ENCODE results near the gene RNF207. TPM values are rescaled to one million over a fixed set of nuclear protein-coding genes. Genes with fewer than 3 reads are reported as not detected.
A peak's percentile ranks its signal among the peaks of the same experiment; 100 is the strongest.

Gene RNF207
- total and polyA plus RNA-seq, 2 of the 8 experiments (the other 6 are each of a cell fraction or from before 2014, with no cell fraction given), result 3.9 to 5.4 TPM

DNA sequence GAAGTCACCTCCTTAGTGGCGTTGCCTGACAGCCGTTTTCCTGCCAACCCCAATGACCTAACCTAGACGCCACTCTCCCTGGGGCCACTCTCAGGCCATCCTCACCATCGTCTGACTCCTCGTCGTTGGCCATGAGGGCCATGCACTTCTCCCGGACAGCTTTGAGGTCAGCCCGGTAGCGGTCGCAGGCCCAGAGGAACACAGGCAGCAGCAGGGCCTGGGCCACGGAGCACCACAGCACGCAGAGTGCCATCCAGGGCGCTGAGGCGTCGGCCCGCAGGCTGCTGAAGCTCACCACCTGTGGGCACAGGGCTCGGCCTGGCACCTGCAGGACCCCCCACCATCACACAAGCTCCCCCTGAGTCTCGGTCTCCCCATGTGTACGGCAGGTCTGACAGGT lies 45.3 kb downstream of the RNF207 start:
- no peak overlapping the region for H3K56ac ChIP-seq (replicated peaks; ENCODE audit: insufficient read length, low read depth, low read length)
- no peak for TF ChIP-seq KDM4A (IDR thresholded peaks at IDR 0.05; ENCODE audit: low read depth, low read length, severe bottlenecking)
- no peak for TF ChIP-seq YY1 (IDR thresholded peaks at IDR 0.05; ENCODE audit: low read depth, low read length)
- TF ChIP-seq, protein P1, sequence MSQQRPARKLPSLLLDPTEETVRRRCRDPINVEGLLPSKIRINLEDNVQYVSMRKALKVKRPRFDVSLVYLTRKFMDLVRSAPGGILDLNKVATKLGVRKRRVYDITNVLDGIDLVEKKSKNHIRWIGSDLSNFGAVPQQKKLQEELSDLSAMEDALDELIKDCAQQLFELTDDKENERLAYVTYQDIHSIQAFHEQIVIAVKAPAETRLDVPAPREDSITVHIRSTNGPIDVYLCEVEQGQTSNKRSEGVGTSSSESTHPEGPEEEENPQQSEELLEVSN (IDR thresholded peaks at IDR 0.05), result no peak
- TF ChIP-seq SUZ12 (IDR thresholded peaks at IDR 0.05; ENCODE audit: low read length), result no peak
- TF ChIP-seq, protein P2, sequence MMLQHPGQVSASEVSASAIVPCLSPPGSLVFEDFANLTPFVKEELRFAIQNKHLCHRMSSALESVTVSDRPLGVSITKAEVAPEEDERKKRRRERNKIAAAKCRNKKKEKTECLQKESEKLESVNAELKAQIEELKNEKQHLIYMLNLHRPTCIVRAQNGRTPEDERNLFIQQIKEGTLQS (IDR thresholded peaks at IDR 0.05; ENCODE audit: insufficient read depth, low read depth, low read length), result no peak
- TF ChIP-seq, protein P3, sequence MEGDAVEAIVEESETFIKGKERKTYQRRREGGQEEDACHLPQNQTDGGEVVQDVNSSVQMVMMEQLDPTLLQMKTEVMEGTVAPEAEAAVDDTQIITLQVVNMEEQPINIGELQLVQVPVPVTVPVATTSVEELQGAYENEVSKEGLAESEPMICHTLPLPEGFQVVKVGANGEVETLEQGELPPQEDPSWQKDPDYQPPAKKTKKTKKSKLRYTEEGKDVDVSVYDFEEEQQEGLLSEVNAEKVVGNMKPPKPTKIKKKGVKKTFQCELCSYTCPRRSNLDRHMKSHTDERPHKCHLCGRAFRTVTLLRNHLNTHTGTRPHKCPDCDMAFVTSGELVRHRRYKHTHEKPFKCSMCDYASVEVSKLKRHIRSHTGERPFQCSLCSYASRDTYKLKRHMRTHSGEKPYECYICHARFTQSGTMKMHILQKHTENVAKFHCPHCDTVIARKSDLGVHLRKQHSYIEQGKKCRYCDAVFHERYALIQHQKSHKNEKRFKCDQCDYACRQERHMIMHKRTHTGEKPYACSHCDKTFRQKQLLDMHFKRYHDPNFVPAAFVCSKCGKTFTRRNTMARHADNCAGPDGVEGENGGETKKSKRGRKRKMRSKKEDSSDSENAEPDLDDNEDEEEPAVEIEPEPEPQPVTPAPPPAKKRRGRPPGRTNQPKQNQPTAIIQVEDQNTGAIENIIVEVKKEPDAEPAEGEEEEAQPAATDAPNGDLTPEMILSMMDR (IDR thresholded peaks at IDR 0.05; ENCODE audit: control extremely low read depth in 1 of 3, insufficient read depth in 1 of 3, low read depth in 1 of 3, low read length in 3 of 3), result no peak
- no peak for TF ChIP-seq EGR1 (IDR thresholded peaks at IDR 0.05; ENCODE audit: borderline replicate concordance, low read depth, low read length)
- TF ChIP-seq EZH2 (IDR thresholded peaks at IDR 0.05; ENCODE audit: low read depth, low read length, severe bottlenecking), result no peak
- no peak for TF ChIP-seq CREB1 (IDR thresholded peaks at IDR 0.05)
- TF ChIP-seq TCF12 (IDR thresholded peaks at IDR 0.05; ENCODE audit: low read depth, low read length), result no peak

More for the DNA sequence above, 45.3 kb downstream of the RNF207 start:
- Histone ChIP-seq H3K18ac (ENCODE audit: extremely low read depth, low read length) (no peak overlapping the region), H3K4me2 (ENCODE audit: insufficient read depth in 1 of 2, low read depth in 2 of 2, low read length in 2 of 2) (no peak overlapping the region), H2BK120ac (replicated peaks; ENCODE audit: low read depth, low read length) (no peak overlapping the region), H3K4me1 (replicated peaks in 1 of 4; ENCODE audit: control insufficient read depth in 3 of 4, insufficient read depth in 4 of 4, low read length in 3 of 4) (peaks cover 0 to 17% (median 9%) of the 10 kb centered on the region in 4 experiments; a peak in 5 of 7 replicates), H3K9ac (replicated peaks in 1 of 4; ENCODE audit: extremely low read depth in 1 of 4, low read depth in 3 of 4, low read length in 3 of 4) (no peak overlapping the region), H2AK5ac (ENCODE audit: low read depth, low read length) (no peak overlapping the region), H3K79me1 (ENCODE audit: low read depth, low read length) (no peaks in the 10 kb centered on the region), H2BK5ac (ENCODE audit: low read depth, low read length) (no peak overlapping the region), H4K8ac (ENCODE audit: extremely low read depth, insufficient read depth, low read length) (no peak overlapping the region; the same call in 1 of the 2 replicates), H3K14ac (ENCODE audit: insufficient read length) (no peak overlapping the region), H2BK12ac (ENCODE audit: low read depth, low read length) (no peak overlapping the region; the same call in 1 of the 2 replicates), H3K27me3 (replicated peaks in 1 of 4; ENCODE audit: control insufficient read depth in 3 of 4, extremely low read depth in 1 of 4, insufficient read depth in 3 of 4, low read length in 3 of 4) (peaks cover 16 to 43% (median 34%) of the 10 kb centered on the region in 4 experiments), H3K23ac (ENCODE audit: insufficient read length) (no peak overlapping the region), H3K4ac (replicated peaks; ENCODE audit: insufficient read length, low read depth, low read length) (no peak overlapping the region), H3K79me2 (ENCODE audit: control insufficient read depth in 1 of 2, insufficient read depth in 2 of 2, low read length in 2 of 2) (no peaks in the 10 kb centered on the region), H3K36me3 (ENCODE audit: control insufficient read depth in 2 of 4, insufficient read depth in 4 of 4, low read length in 3 of 4) (no peaks in the 10 kb centered on the region; a peak in 1 of 8 replicates), H3K4me3 (ENCODE audit: extremely low read depth in 1 of 4, insufficient read depth in 2 of 4, low read depth in 3 of 4, low read length in 4 of 4) (no peak overlapping the region), H2AFZ (ENCODE audit: low read length) (no peak overlapping the region), H3K27ac (ENCODE audit: low read depth, low read length) (no peak overlapping the region), H4K5ac (ENCODE audit: insufficient read length, low read depth, low read length) (no peak overlapping the region), H2BK15ac (ENCODE audit: low read length) (no peak overlapping the region), H4K20me1 (replicated peaks in 1 of 2; ENCODE audit: control insufficient read depth in 1 of 2, insufficient read depth in 2 of 2, low read length in 2 of 2) (peaks cover 9 to 31% of the 10 kb centered on the region in 2 experiments), H2BK20ac (ENCODE audit: low read length) (no peak overlapping the region), H3K9me3 (ENCODE audit: insufficient read depth in 2 of 2, low read depth in 1 of 2, low read length in 1 of 2) (no peaks in the 10 kb centered on the region), H4K91ac (replicated peaks; ENCODE audit: insufficient read length, low read length) (no peak overlapping the region), H3K23me2 (ENCODE audit: low read depth, low read length) (peaks cover 13% of the 10 kb centered on the region; the same call in 1 of the 2 replicates)
- CTCF ChIA-PET (ENCODE audit: partially characterized antibody), result interaction anchor here (0.8 to 19.1 kb wide), 9 partner anchors 17 to 172 kb away, joined by 3 to 353 read pairs (median 13); partner anchors contain the start of genes RNF207 and RPL22
- FAIRE-seq, result no peak
- DNase-seq (ENCODE audit: low read depth in 1 of 2, low spot score in 2 of 2), result peak in 1 of 2 experiments; percentile 43
- WGBS, 2 experiments (ENCODE audit: extremely low coverage in 1 of 2, insufficient coverage in 1 of 2, insufficient read length in 1 of 2, insufficient replicate concordance in 2 of 2, low coverage in 1 of 2, low lambda C conversion rate in 2 of 2, missing lambda C conversion rate in 1 of 2), result 85% methylated on average over 16 of the region's 19 CpGs; no CpG with 5 or more reads in 1 of the 2 experiments
- POLR2A ChIA-PET (ENCODE audit: partially characterized antibody), result interaction anchor here (1.3 to 9.3 kb wide), 3 partner anchors 14 to 85 kb away, joined by 3 to 64 read pairs (median 5); partner anchors contain the start of genes ICMT and RPL22
